GF-D8 (cell line): ENCODE results near the gene HNRNPD.
"Not testable (repeated sequence)": the region's sequence is repeated elsewhere in the genome, so short reads cannot be mapped to it uniquely, and the experiment has no call there.

Experiments used
- DNase-seq: peaks from one replicate; lab custom pipeline; 2025; lab: John Stamatoyannopoulos, UW

HNRNPD gene

GRCh38 chr4:82373816-82374625 lies at the start of gene HNRNPD:
TSS of gene HNRNPD (minus strand) at chr4:82373991. CDS start at chr4:82373678, 313 bp downstream.
- peak; percentile 98 for DNase-seq

- DNase-seq, result no peak
These were observed 48.8 kb upstream of the HNRNPD start for GRCh38 chr4:82422616-82423015.

GRCh38 chr4:82421796-82422560 lies 48.2 kb upstream of the HNRNPD start:
- DNase-seq, result no peak

- DNase-seq, result no peak
These were observed 45.7 kb upstream of the HNRNPD start for GRCh38 chr4:82419451-82419850.

GRCh38 chr4:82415922-82416365 lies 42.2 kb upstream of the HNRNPD start:
- DNase-seq, result no peak

GRCh38 chr4:82415061-82415460 lies 41.3 kb upstream of the HNRNPD start:
- not testable (repeated sequence) for DNase-seq

GRCh38 chr4:82403725-82404124 lies 29.9 kb upstream of the HNRNPD start:
- DNase-seq, result no peak

GRCh38 chr4:82402196-82402775 lies 28.5 kb upstream of the HNRNPD start:
- DNase-seq, result no peak

- DNase-seq, result no peak
These were observed 27.8 kb upstream of the HNRNPD start for GRCh38 chr4:82401600-82401999.

- DNase-seq, result no peak
These were observed 24.5 kb upstream of the HNRNPD start for GRCh38 chr4:82398263-82398662.

GRCh38 chr4:82397527-82397926 lies 23.7 kb upstream of the HNRNPD start:
- DNase-seq, result no peak

- no peak for DNase-seq
These were observed 21.1 kb upstream of the HNRNPD start for GRCh38 chr4:82394896-82395295.

- DNase-seq, result not testable (repeated sequence)
These were observed 16.3 kb upstream of the HNRNPD start for GRCh38 chr4:82390061-82390460.

GRCh38 chr4:82388405-82388804 lies 14.6 kb upstream of the HNRNPD start:
- DNase-seq, result no peak

GRCh38 chr4:82386312-82386711 lies 12.5 kb upstream of the HNRNPD start:
- DNase-seq, result not testable (repeated sequence)

GRCh38 chr4:82382751-82383150 lies 9.0 kb upstream of the HNRNPD start:
- no peak for DNase-seq

- no peak for DNase-seq
These were observed 8.0 kb upstream of the HNRNPD start for GRCh38 chr4:82381661-82382296.

- DNase-seq, result no peak
These were observed 7.4 kb upstream of the HNRNPD start for GRCh38 chr4:82381235-82381634.

GRCh38 chr4:82380831-82381230 lies 7.0 kb upstream of the HNRNPD start:
- DNase-seq, result no peak

GRCh38 chr4:82380344-82380743 lies 6.6 kb upstream of the HNRNPD start:
- no peak for DNase-seq

- DNase-seq, result no peak
These were observed 2.3 kb upstream of the HNRNPD start for GRCh38 chr4:82376109-82376508.

- no peak for DNase-seq
These were observed 340 bp downstream of the HNRNPD start for GRCh38 chr4:82373486-82373815.
